Thymus (tissue), 11 donors: Measurements from ENCODE around the gene GYPA. TPM values are rescaled to one million over a fixed set of nuclear protein-coding genes. Genes with fewer than 3 reads are reported as not detected.
"Not testable (repeated sequence)": the region's sequence is repeated elsewhere in the genome, so short reads cannot be mapped to it uniquely, and the experiment has no call there.

ENCODE experiments used
- DNase-seq, 9 donors: peaks; one replicate each; pipeline ENCODE4 v3.0.0-alpha.2; 2013; ENCODE audit warnings: low spot score in 9 of 9, low read depth in 6 of 9, missing footprints in 1 of 9
- H3K27ac ChIP-seq, 2 donors: one replicate each; pipeline ENCODE4 v1.5.1; 2013; ENCODE audit warnings: control low read depth in 1 of 2, low read depth in 1 of 2, low read length in 1 of 2, mild to moderate bottlenecking in 1 of 2, moderate library complexity in 1 of 2
- H3K27me3 ChIP-seq, 2 donors: one replicate each; pipeline ENCODE4 v1.5.1; 2013; ENCODE audit warnings: low read length in 1 of 2; ENCODE audit not compliant: control insufficient read depth in 2 of 2, insufficient read depth in 1 of 2
- H3K36me3 ChIP-seq, 2 donors: one replicate each; pipeline ENCODE4 v1.5.1; 2013; ENCODE audit warnings: low read length in 1 of 2, mild to moderate bottlenecking in 1 of 2, moderate library complexity in 1 of 2; ENCODE audit not compliant: control insufficient read depth in 2 of 2, insufficient read depth in 2 of 2
- H3K4me1 ChIP-seq, 2 donors: one replicate each; pipeline ENCODE4 v1.5.1; 2013; ENCODE audit warnings: low read length in 2 of 2; ENCODE audit not compliant: control insufficient read depth in 2 of 2, insufficient read depth in 2 of 2
- H3K4me3 ChIP-seq, 2 donors: one replicate each; pipeline ENCODE4 v1.5.1; 2013; ENCODE audit warnings: low read length in 2 of 2, control low read depth in 1 of 2, mild to moderate bottlenecking in 1 of 2
- H3K9me3 ChIP-seq, 2 donors: one replicate each; pipeline ENCODE4 v1.5.1; 2013; ENCODE audit warnings: low read length in 1 of 2, mild to moderate bottlenecking in 1 of 2; ENCODE audit not compliant: control insufficient read depth in 2 of 2, insufficient read depth in 1 of 2
- WGBS: extraction: QIAGEN DNeasy Blood & Tissue Kit; methylation state at CpG from one replicate; pipeline ENCODE4 v1.1.7; 2013; 5-methylcytosine and 5-hydroxymethylcytosine counted together
- polyA plus RNA-seq: library from polyadenylated mRNA; stranded (reverse); fragments of 200-250 nt; gene quantifications from one replicate; pipeline ENCODE4 v1.2.3, GENCODE V29; 2013
- total RNA-seq: library from RNA; stranded (reverse); fragments of 120-200 nt; gene quantifications from one replicate; pipeline ENCODE4 v1.2.4, GENCODE V29; 2013
- donor health status: healthy.

GYPA gene
- total and polyA plus RNA-seq, 2 donors, result 0.11 to 8.2 TPM

GRCh38 chr4:144176476-144176875 is 36.0 kb upstream of the GYPA start:
- Histone ChIP-seq H3K27ac (no peak overlapping the region), H3K9me3 (no peaks in the 10 kb centered on the region), H3K27me3 (no peaks in the 10 kb centered on the region), H3K4me3 (no peak overlapping the region), H3K4me1 (no peaks in the 10 kb centered on the region), H3K36me3 (no peaks in the 10 kb centered on the region)
- no peak for DNase-seq
- WGBS, result 92% methylated on average over 1 of the region's 1 CpG

GRCh38 chr4:144174401-144175067 is 34.0 kb upstream of the GYPA start:
- Histone ChIP-seq H3K27me3 (no peaks in the 10 kb centered on the region), H3K9me3 (no peaks in the 10 kb centered on the region), H3K4me1 (no peaks in the 10 kb centered on the region), H3K4me3 (no peak overlapping the region), H3K27ac (no peak overlapping the region), H3K36me3 (no peaks in the 10 kb centered on the region)
- 9% methylated on average over 5 of the region's 5 CpGs for WGBS
- DNase-seq, result peak; percentile 31 to 82 (median 55)

DNA sequence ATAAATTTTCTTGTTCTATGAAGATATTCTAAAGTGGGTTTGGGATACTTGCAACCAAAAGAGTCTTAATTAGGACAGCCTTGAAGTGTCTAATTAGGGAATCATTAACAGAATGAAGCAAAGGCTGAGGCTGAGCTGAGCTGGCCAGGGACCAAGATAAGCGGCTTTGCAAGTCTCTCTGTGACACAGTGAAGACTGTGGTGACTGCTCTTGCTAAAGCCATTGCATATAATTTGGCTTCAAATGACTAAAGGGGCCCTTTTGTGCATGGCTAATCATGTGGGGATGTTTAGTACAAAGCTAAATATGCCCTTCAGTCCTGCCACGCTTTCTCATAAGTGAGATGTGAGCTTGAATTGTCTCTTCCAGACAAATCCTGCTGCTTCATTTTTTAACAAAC is 31.2 kb upstream of the GYPA start:
- Histone ChIP-seq H3K4me3 (no peak overlapping the region), H3K27ac (no peak overlapping the region), H3K9me3 (no peaks in the 10 kb centered on the region), H3K4me1 (no peaks in the 10 kb centered on the region), H3K36me3 (no peaks in the 10 kb centered on the region), H3K27me3 (no peaks in the 10 kb centered on the region)
- DNase-seq, result no peak
- WGBS, result 93% methylated on average over 2 of the region's 2 CpGs

- 98% methylated on average over 3 of the region's 3 CpGs for WGBS
- no peak for DNase-seq
- H3K27ac ChIP-seq, result no peak overlapping the region
- no peaks in the 10 kb centered on the region for H3K27me3 ChIP-seq
- peaks cover 0 to 1% of the 10 kb centered on the region in 2 donors for H3K9me3 ChIP-seq
- no peak overlapping the region for H3K4me3 ChIP-seq
- no peaks in the 10 kb centered on the region for H3K4me1 ChIP-seq
- no peaks in the 10 kb centered on the region for H3K36me3 ChIP-seq
Observed at GRCh38 chr4:144169211-144169610, 28.7 kb upstream of the GYPA start.

DNA sequence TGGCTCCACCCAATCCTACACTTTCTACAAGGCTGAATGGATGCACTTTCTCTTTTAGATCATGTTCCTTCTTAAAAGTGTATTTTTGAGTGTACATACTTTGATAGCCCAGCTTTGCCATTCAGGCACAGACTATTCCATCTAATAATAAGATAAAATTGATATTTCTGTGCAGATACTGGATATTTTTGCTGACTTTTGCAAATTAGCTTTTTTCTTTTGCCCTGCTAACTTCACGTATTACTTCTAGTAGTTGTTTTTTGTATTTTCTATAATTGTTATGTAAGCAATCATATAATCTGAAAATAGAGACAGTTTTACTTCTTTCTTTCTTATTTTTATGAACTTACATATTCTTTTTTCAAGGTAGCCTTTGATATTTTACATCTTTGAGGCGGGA is 13.5 kb upstream of the GYPA start:
- Histone ChIP-seq H3K27ac (no peak overlapping the region), H3K4me3 (no peak overlapping the region), H3K36me3 (no peaks in the 10 kb centered on the region), H3K27me3 (no peaks in the 10 kb centered on the region), H3K9me3 (no peaks in the 10 kb centered on the region), H3K4me1 (no peaks in the 10 kb centered on the region)
- no peak for DNase-seq
- over 99% methylated on average over 2 of the region's 2 CpGs for WGBS

- not testable (repeated sequence) for H3K27ac ChIP-seq, H3K4me1 ChIP-seq, H3K4me3 ChIP-seq, H3K9me3 ChIP-seq, H3K27me3 ChIP-seq, H3K36me3 ChIP-seq
- DNase-seq, result peak in 7 of 9 donors; percentile 7 to 52 (median 18)
- 67% methylated on average over 4 of the region's 4 CpGs for WGBS
Observed at GRCh38 chr4:144142690-144143326, 2.3 kb upstream of the GYPA start.

GRCh38 chr4:144141493-144141892 is 975 bp upstream of the GYPA start:
- Histone ChIP-seq H3K27me3 (no peaks in the 10 kb centered on the region), H3K9me3 (no peaks in the 10 kb centered on the region), H3K36me3 (no peaks in the 10 kb centered on the region), H3K27ac (no peak overlapping the region), H3K4me1 (no peaks in the 10 kb centered on the region), H3K4me3 (no peak overlapping the region)
- no peak for DNase-seq
- WGBS, result 98% methylated on average over 2 of the region's 2 CpGs

- H3K4me3 ChIP-seq, H3K4me1 ChIP-seq, H3K27ac ChIP-seq, DNase-seq, H3K36me3 ChIP-seq, H3K9me3 ChIP-seq, H3K27me3 ChIP-seq: not testable (repeated sequence)
- 90% methylated on average over 4 of the region's 4 CpGs for WGBS
Observed at GRCh38 chr4:144139991-144140390, 527 bp downstream of the GYPA start.

DNA sequence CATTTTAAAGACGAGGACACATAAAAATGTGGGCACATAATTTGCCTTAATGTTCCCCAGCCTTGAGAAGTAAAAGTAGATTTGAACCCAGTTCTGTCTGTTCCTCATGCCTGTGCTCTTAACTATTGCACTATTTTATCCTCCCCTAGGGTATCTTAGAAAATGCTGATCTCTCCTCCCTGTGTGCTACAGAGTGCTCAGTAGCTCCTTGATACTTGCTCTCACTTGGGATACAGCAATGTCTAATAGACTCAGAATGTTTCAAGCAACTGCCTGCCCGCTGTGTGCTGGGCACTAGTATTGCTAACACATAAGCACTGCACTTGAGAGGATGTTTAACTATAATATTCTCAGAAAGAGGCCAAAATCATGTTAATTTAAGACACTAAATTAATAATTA is 971 bp downstream of the GYPA start:
- H3K4me1 ChIP-seq, DNase-seq, H3K4me3 ChIP-seq, H3K36me3 ChIP-seq, H3K27ac ChIP-seq, H3K27me3 ChIP-seq, H3K9me3 ChIP-seq: not testable (repeated sequence)
- 96% methylated on average over 2 of the region's 2 CpGs for WGBS
